ENCODE data around the gene RAB37.

Gene RAB37, protein sequence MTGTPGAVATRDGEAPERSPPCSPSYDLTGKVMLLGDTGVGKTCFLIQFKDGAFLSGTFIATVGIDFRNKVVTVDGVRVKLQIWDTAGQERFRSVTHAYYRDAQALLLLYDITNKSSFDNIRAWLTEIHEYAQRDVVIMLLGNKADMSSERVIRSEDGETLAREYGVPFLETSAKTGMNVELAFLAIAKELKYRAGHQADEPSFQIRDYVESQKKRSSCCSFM

GRCh38 chr17:74736513-74737298, at the start of gene RAB37:
Gene RAB37 (plus strand): TSS chr17:74737256. CDS start chr17:74737273, 17 bp downstream.
- TF ChIP-seq GATA3 (IDR thresholded peaks at IDR 0.05; ENCODE audit: low read depth, low read length): no peak
- TF ChIP-seq GATA2 (IDR thresholded peaks at IDR 0.05; ENCODE audit: low read depth, low read length): no peak

DNA sequence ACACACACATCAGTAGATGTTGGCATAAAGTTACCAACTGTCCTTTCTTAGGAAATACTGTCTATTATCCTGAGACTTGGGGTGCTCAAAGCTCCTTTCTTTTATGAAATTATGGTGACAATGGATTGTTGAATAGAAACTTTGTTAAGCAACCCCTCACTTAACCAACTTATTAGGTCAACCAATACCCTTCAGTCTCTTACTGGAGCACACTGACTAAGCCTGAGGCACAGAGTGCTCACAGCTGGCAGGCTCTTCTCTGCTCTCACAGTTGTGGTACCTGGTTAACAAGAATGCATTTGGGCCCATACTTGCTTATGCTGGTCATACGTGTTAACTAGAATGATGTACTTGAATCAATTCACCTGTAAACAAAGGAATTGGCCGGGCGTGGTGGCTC, 49.2 kb upstream of the RAB37 start:
- TF ChIP-seq GATA2 (IDR thresholded peaks at IDR 0.05; ENCODE audit: low read depth, low read length) (no peak), GATA3 (IDR thresholded peaks at IDR 0.05; ENCODE audit: low read depth, low read length) (no peak)

- TF ChIP-seq GATA2 (IDR thresholded peaks at IDR 0.05; ENCODE audit: low read depth, low read length): no peak
- no peak for TF ChIP-seq GATA3 (IDR thresholded peaks at IDR 0.05; ENCODE audit: low read depth, low read length)
Measured at GRCh38 chr17:74690409-74690825, 46.6 kb upstream of the RAB37 start.

DNA sequence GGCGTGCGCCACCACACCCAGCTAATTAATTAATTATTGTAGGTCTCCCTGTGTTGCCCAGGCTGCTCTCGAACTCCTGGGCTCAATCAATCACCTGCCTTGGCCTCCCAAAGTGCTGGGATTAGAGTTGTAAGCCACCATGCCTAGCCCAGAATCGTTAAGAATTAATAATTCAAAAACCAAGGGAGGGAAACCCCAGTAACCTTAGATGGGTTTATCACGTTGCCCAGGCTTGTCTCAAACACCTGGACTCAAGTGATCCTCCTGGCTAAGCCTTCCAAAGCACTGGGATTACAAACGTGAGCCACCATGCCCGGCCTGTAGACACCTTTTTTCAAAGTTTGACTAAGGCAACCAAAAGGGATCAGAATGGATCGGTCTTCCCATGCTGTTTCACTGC, 45.9 kb upstream of the RAB37 start:
- no peak for TF ChIP-seq GATA2 (IDR thresholded peaks at IDR 0.05; ENCODE audit: low read depth, low read length)

GRCh38 chr17:74694081-74694480, 43.0 kb upstream of the RAB37 start:
- no peak for TF ChIP-seq GATA3 (IDR thresholded peaks at IDR 0.05; ENCODE audit: low read depth, low read length)
- no peak for TF ChIP-seq GATA2 (IDR thresholded peaks at IDR 0.05; ENCODE audit: low read depth, low read length)

DNA sequence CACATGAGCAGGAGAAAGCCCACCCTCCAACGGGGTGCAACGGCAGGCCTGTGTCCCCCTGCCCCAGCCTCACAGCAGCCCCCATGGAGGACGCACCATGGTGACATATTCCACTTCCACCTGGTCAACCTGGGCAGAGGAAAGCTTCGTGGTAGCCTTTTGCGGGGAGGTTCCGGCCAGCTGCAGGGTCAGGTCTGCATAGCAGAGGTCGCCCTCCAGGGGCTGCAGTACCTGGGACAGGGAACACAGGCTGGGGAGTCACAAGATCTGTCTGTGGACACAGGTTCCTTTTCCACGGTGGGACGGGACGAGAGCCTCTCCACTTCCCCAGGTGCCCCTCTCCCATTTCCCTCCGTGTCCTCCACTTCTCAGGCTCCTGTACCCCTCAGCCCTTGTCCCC, 41.4 kb upstream of the RAB37 start:
- TF ChIP-seq GATA3 (IDR thresholded peaks at IDR 0.05; ENCODE audit: low read depth, low read length) (no peak), GATA2 (IDR thresholded peaks at IDR 0.05; ENCODE audit: low read depth, low read length) (no peak)

DNA sequence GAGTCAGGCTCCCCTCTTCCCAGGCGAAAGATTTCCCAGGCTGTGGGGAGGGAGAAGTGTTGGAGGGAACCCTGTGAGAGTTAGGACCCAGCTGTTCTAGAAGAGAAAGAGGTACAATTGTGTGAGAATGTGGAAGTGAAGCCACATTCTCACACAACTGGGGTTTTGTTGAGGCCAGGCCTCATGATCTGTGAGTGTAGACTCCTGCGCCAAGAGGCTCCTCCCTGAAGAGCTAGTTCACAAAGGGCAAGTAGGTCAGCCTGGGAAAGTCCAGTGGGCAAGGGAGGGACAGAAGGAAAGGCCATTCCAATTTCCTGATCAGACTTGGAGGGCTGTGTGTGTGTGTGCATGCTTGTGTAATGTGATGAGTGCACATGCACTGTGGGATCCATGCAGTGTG, 39.5 kb upstream of the RAB37 start:
- TF ChIP-seq GATA2 (IDR thresholded peaks at IDR 0.05; ENCODE audit: low read depth, low read length) (no peak), GATA3 (IDR thresholded peaks at IDR 0.05; ENCODE audit: low read depth, low read length) (no peak)

DNA sequence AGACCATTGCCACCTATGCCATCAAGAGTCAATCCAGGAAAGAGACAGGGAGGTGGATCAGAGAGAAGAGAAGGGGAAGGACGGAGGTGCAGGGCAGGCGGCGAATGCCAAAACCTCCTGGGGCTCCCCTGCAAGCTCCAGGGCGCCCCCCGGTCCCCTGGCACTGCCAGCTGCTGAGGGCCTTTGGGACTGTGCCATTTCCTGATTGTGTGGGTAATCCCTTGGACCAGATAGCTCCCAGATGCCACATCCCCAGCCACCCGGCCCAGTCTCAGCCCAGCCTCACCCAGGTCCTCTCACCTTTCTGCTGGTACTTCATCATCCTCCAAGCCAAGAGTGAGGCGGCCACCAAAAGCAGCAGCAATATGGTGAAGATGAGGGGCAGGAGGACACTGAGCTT, 39.0 kb upstream of the RAB37 start:
- TF ChIP-seq GATA3 (IDR thresholded peaks at IDR 0.05; ENCODE audit: low read depth, low read length): no peak
- TF ChIP-seq GATA2 (IDR thresholded peaks at IDR 0.05; ENCODE audit: low read depth, low read length): no peak

- TF ChIP-seq GATA3 (IDR thresholded peaks at IDR 0.05; ENCODE audit: low read depth, low read length): no peak
- TF ChIP-seq GATA2 (IDR thresholded peaks at IDR 0.05; ENCODE audit: low read depth, low read length): no peak
Measured at GRCh38 chr17:74699236-74699635, 37.8 kb upstream of the RAB37 start.

DNA sequence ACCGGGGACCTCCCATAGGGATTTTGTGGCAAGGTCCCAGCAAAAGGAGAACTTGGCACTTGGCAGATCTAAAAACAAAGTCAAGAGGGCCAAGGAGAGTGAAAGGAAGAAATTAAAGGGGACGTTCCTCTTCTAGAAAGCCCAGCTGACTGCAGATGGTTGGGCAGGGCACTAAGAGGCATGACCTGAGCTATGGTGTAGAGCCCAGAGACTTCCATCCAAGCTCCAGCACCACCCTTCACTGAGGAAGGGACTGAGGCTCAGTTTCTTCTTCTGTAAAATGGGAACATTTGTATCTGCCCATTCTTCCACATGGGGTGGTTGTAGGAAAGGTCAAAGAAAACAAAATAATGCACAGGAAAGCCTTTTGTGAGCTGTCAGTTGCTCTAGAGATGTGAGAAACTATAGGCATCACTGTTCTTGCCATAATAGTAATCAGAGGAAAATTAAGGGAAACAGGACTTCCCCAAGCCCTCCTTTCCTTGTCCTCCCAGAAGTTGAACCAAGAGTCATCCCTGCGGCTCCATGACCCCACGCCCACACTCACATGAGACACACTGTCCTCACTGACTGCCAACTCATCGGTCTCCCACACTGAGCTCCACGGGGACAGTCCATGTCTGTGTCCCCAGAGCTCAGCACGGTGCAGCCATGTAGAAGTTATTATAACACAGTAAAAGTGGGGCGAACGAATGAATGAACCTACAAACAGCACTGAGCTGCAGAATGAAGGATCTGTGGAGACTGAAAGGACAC, 34.8 kb upstream of the RAB37 start:
- TF ChIP-seq GATA3 (IDR thresholded peaks at IDR 0.05; ENCODE audit: low read depth, low read length) (no peak), GATA2 (IDR thresholded peaks at IDR 0.05; ENCODE audit: low read depth, low read length) (no peak)

GRCh38 chr17:74703311-74703710, 33.7 kb upstream of the RAB37 start:
- TF ChIP-seq GATA2 (IDR thresholded peaks at IDR 0.05; ENCODE audit: low read depth, low read length) (no peak), GATA3 (IDR thresholded peaks at IDR 0.05; ENCODE audit: low read depth, low read length) (no peak)

- TF ChIP-seq GATA3 (IDR thresholded peaks at IDR 0.05; ENCODE audit: low read depth, low read length): no peak
- no peak for TF ChIP-seq GATA2 (IDR thresholded peaks at IDR 0.05; ENCODE audit: low read depth, low read length)
Measured at GRCh38 chr17:74704544-74704943, 32.5 kb upstream of the RAB37 start.

DNA sequence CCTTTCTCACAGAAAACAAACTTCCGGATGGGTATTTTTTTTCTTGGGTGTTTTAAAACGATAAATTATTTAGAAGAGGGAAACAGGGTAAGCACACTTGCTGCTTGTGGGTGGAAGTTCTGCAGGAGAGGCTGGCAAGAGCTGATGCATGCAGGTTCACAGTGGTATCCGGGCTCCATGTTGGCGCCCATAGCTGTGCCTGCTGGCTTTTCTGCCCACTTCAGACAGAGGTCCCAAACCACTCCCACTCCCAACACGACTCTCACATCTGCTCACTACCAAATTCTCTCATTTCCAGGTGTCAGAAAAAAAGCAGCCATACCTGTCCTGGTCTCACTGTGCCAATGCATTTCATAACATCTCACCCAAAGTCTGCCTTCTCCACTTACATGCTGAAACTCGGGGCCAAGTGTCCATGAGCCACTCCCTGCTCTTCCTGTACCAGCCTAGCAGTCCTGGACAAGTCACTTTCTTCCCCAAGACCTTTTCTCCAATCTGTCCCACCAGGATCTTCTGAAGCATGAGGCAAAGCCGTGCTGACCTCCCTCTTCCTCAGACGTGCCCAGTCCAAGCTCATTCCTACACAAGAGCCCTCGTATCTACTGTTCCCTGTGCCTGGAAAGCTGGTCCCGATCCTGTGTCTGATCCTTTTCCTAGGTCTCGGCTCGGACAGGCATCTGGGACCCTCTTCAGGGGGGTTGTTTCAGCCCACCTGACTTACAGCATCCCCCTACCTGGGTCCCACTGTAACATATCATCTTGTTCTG, 25.8 kb upstream of the RAB37 start:
- no peak for TF ChIP-seq GATA2 (IDR thresholded peaks at IDR 0.05; ENCODE audit: low read depth, low read length)
- TF ChIP-seq GATA3 (IDR thresholded peaks at IDR 0.05; ENCODE audit: low read depth, low read length): no peak

DNA sequence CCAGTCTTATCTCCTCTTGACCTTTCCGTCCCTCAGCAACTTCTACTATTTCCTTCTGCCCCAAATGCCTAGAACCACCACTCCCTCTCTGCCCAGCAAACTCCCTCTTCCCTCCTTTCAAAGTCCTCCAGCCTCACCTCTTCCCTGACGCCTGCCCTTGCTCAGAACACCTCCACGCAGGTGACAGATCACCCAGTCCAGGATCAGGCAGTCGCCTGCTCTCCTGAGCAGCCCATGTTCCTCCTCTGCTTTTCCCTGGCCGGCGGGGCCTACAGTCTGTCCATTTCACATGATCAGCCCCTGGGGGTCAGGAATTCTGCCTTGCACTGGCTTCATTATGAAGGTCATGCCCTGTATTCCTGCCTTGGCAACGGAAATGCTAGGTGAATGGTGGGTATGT, 24.8 kb upstream of the RAB37 start:
- TF ChIP-seq GATA2 (IDR thresholded peaks at IDR 0.05; ENCODE audit: low read depth, low read length) (no peak), GATA3 (IDR thresholded peaks at IDR 0.05; ENCODE audit: low read depth, low read length) (no peak)

Data from SH-SY5Y (cell line).